HG03095 (cell line): ENCODE measurements around the gene GANAB.
"Not testable (repeated sequence)": the region's sequence is repeated elsewhere in the genome, so short reads cannot be mapped to it uniquely, and the experiment has no call there.

Experiments used
- ATAC-seq: cut with Tn5 transposase; IDR thresholded peaks from one replicate; pipeline ENCODE4 v1.9.1; 2021; ENCODE audit warnings: moderate library complexity; ENCODE audit not compliant: unreplicated experiment

The GANAB gene

DNA sequence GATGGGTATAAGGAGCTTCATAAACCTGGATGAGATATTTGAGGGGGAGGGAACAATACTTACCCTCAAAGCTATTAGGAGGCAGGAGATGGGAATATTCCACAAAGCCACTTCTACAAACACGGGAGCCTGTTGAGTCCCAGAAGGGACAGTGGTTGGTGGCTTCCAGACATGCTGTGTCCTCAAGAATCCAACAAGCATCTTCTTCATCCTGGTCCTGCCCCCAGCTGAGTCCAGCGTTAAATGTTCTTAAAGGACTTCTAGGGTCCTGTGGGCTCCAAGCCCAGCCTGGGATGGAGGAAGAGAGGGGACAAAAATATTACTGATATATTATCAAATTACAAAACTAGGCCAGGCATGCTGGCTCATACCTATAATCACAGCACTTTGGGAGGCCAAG, 21.0 kb upstream of the GANAB start:
- no peak for ATAC-seq

DNA sequence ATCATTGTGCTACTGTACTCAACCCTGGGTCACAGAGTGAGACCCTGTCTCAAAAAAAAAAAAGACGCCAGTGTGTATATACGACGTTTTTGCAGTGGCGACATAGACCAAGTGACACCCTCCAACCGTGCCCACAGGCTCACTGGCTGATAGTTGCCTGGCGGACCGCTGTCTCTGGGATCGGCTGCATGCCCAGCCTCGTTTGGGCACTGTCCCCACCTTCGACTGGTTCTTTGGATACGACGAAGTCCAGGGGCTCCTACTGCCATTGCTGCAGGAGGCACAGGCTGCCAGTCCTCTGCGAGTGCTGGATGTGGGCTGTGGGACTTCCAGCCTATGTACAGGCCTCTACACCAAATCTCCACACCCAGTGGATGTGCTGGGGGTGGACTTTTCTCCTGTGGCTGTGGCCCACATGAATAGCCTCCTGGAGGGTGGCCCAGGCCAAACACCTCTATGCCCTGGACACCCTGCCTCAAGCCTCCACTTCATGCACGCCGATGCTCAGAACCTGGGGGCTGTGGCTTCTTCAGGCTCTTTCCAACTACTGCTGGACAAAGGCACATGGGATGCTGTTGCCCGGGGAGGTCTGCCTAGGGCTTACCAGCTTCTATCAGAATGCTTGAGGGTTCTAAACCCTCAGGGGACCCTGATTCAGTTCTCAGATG, 20.0 kb upstream of the GANAB start:
- no peak for ATAC-seq

GRCh38 chr11:62665599-62666258, 19.3 kb upstream of the GANAB start:
- peak; percentile 13 for ATAC-seq

DNA sequence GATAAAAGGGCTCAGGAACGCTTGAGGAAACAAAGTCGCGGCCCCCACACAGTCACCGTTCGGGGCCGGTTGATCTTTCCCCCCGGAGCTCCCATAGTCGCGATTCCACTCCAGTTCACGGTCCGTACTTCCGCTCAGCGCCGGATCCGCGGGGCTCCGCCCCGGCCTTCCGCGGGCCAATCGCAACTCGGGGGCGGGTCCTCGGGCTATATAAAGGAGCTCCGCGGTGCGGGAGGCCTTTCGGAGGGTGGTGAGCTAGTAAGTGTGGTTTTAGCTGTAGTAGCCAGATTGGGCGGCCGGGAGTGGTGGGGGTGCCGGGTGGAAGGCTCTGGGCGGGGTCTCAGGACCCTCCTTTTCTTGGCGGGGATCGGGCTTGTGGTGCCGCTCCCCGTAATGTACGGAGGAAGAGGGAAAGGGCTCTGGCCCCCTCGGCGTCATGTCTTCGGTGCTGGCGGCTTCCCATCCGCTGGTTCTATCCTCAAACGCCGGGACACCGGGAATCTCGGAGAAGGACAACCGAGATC, 18.7 kb upstream of the GANAB start, which contains the start of the genes C11orf98 and CSKMT:
Gene C11orf98 (minus strand): TSS at position 136 of the 524 bp plus-strand sequence. CDS start 41 bp downstream, at position 95.
Gene CSKMT (plus strand): TSS at position 238 of the 524 bp plus-strand sequence. CDS start 568 bp downstream, outside the sequence.
- ATAC-seq = peak; percentile 66

DNA sequence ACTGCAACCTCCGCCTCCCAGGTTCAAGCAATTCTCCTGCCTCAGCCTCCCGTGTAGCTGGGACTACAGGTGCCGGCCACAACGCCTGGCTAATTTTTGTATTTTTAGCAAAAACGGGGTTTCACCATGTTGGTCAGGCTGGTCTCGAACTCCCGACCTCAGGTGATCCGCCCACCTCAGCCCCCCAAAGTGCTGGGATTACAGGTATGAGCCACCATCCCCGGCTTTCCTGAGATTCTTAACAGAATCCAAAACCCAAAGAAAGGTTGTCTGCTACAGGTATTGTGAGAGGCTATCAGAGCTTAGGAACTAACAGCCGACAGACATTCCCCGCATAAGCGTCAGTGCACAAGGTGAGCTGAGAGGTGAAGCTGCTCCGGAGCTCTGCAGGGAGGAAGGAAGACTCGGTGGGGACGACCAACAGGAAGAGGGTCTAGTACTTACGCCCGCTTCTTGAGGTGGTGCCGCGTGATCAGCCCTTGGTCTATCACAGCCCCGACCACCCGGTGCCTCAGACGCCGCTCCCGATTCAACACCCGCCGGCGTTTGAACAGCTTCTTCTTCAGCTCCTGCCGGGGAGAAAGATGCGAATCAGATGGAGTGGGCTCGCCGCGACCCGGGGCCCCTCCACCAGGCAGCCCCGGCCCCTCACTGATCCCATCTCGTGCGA, 18.1 kb upstream of the GANAB start:
- peak; percentile 25 for ATAC-seq

- ATAC-seq = no peak
These were observed 10.5 kb upstream of the GANAB start for GRCh38 chr11:62656796-62657429.

DNA sequence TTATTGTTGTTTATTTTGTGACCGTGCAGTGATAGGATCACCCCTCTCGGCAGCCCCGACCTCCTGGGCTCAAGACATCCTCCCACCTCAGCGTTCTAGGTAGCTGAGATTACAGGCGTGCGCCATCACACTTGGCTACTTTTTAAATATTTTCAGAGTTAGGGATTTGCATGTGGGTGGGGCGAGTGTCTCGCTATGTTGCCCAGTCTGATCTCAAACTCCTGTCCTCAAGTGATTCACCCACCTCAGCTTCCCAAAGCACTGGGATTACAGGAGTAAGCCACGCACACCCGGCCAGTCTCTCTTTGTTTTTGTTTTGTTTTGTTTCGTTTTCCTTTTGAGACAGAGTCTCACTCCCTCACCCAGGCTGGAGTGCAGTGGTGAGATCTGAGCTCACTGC, 7.9 kb upstream of the GANAB start:
- ATAC-seq = no peak

DNA sequence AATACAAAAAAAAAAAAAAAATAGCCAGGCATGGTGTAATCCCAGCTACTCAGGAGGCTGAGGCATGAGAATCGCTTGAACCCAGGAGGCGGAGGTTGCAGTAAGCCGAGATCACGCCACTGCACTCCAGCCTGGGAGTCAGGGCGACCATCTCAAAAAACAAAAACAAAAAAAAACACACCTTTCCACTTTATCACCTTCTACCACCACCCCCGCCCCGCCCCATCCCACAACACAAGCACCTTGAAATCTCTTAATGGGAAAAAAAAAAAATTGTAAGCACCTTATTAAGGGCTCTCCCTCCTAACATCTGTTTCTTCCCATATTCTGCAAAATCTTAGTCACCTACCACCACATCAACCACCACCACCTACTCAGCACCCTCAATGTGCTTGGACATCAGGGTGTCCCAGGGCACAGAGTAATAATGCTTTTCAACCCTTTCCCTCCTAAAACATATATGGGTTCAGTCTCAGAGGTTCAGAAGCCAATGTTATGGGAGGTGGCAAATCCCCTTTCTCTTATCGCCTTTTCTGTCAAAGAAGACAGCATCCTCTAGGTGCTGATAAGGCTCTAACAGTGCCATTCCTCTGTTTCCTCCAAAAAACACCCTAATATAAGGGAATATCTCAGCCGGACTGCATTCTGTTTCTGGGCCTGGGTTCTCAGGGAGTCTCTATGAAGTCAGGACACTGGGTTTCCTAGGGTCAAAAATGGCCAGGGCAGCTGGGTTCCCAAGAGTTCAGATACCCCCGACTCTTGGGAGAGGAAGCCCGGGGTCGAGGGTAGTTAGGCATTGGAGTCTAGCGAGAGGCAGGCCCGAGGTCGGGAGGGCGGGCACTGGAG, 6.0 kb upstream of the GANAB start:
- ATAC-seq = no peak

DNA sequence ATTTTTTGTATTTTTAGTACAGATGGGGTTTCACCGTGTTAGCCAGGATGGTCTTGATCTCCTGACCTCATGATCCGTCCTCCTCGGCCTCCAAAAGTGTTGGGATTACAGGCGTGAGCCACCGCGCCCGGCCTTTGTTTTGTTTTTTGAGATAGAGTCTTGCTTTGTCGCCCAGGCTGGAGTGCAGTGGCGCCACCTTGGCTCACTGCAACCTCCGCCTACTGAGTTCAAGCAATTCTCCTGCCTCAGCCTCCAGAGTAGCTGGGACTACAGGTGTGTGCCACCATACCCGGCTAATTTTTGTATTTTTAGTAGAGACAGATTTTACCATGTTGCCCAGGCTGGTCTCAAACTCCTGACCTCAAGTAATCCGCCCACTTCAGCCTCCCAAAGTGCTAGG, 3.9 kb upstream of the GANAB start:
- not testable (repeated sequence) for ATAC-seq

- ATAC-seq = no peak
These were observed 3.1 kb upstream of the GANAB start for GRCh38 chr11:62649486-62649885.

DNA sequence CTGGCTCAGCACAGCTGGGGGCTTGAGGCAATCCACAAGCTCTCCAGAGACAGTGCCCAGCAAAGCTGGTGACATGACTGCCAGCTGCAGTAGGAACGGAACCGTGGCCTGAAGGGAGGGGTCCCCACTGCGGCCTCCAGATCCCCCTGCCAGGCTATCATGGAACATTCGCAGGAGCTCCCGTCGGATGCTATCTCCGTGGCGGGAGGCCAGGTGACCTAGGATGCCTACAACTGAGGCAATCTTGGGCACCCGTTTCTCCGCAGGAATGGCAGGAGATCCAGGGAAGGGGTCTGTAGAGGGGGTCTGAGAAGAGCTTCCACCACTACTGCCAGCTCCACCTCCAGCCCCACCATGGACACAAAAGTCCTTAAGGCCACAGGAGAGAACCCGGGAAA, 2.6 kb upstream of the GANAB start:
- ATAC-seq = no peak

GRCh38 chr11:62648185-62648966, 2.0 kb upstream of the GANAB start:
- no peak for ATAC-seq

DNA sequence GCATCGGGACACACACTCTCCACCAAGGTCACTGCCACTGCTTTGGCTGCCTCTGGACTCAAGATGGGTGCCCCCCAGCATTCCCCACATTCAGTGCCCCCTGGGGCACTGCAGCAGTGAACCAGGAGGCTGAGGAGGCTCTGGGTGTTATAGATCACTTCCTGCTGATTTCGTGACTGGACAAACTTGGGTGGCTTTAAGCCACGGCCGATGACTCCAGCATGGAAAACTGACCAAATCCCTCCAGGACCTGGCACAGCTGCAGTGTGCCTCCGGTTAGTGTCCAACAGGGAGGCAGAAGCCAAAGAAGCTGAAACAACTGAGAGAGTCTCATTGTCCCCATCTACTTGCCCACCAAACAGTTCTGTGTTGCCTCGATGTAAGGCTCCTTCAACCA, 1.2 kb upstream of the GANAB start:
- no peak for ATAC-seq

DNA sequence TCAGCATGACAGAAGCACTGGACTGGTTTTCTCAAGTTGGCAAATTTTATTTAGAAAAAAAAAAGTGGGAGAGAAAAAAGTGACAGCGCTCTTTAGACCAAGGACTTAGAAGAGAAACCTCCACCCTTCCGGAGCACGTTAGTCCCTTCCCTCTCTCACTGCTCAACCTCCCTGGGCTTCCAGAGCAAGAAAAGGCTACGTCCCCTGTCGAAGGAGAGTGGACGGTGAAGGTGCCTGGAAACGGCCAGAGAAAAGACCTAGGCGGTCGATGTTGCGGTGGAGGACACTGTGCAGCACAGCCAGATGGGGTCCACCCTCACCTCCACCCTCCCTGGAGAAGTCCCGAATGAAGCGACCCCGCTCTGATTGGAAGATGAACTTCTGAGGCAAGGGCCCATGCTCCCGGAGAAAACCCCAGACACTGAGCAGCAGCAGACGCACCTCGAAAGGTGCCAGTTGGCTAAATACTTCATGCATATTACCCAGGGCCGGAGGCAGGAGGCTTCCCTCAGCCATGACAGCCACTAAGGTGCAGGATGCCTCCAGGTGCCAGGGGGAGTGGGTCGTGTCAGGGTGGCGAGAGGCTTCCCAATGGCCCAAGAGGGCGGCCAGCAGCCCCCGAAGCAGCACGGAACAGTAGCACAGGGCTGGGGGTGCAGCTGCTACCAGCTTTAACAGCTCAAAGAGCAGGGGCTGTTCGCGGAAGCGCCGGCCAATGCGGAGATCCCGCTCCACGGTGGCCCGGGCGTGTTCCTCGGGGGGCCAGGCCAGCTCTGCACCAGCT, 604 bp upstream of the GANAB start:
- no peak for ATAC-seq

- ATAC-seq = no peak
These were observed 805 bp downstream of the GANAB start for GRCh38 chr11:62645671-62645945.

DNA sequence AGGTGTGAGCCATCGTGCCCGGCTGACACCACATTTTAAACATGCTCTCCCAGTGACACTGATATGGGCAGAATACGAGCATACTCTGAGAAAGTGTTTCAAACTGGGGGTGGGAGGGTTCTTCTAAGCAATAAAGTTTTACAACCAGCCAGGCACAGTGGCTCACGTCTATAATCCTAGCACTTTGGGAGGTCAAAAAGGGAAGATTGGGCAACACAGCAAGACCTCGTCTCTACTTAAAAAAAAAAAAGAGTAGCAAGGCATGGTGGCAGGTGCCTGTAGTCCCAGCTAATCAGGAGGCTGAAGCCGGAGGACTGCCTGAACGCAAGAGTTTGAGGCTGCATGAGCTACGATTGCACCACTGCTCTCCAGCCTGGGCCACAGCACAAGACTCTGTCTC, 2.2 kb downstream of the GANAB start:
- no peak for ATAC-seq

GRCh38 chr11:62632492-62632891, 13.9 kb downstream of the GANAB start:
- no peak for ATAC-seq

DNA sequence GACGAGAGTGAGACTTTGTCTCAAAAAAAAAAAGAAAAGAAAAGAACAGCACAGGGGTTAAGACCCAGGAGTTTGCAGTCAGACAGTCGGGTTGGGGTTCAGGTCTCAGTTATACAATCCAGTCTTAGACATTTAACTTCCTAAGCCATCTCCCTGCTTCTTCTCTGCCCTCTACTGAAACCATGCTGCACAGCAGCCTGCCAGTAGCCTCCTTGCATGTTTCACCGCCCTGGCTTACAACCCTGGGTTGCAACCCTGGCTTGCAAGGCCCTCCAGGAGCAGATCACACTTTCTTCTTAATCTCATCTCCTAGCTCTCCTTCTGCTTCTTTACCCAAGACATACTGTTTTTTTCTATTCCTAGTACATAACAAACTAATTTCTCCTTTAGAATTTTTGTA, 18.7 kb downstream of the GANAB start:
- no peak for ATAC-seq

DNA sequence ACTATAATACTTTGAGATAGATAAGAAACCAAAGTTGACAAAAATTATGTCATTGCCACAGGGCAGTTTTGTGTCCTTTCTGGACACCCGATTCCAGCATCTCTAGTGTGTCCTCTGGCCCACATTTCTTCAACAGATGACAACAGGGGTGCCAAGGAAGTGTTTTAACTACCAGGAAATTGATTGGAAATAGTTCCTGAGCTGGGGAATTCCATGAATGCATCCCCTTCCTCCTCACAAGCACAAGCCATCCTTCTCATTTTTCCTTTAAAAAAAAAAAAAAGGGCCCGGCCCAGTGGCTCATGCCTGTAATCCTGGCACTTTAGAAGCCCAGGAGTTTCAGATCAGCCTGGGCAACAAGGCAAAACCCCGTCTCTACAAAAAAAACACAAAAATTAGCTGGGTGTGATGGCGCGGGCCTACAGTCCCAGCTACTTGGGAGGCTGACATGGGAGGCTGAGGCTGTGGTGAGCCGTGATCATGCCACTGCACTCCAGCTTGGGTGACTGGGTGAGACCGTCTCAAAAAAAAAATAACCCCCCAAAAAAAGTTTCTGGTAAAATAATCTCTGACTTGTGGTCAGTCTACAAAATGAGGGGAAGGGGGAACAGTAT, 23.8 kb downstream of the GANAB start:
- ATAC-seq = no peak
